Stomach (tissue), 4 donors: ENCODE results near the gene CARF.

ENCODE experiments used
- EP300 ChIP-seq: sonication (generic); formaldehyde crosslinking; IDR thresholded peaks from one replicate; pipeline ENCODE4 v1.6.1; 2017; ENCODE audit warnings: antibody characterized with exemption
- POLR2AphosphoS5 ChIP-seq, 3 donors: sonication (generic); formaldehyde crosslinking; IDR thresholded peaks; one replicate each; pipeline ENCODE4 v1.6.1; 2016; ENCODE audit warnings: antibody characterized with exemption in 3 of 3
- TF ChIP-seq, protein P1 (sequence below), 7 experiments: fragments of 450-650 bp in 4 of 7; fragments of 200-600 bp in 3 of 7; sonication (generic) in 3 of 7; IDR thresholded peaks; one replicate each; pipeline ENCODE4 v1.5.1; 2016 to 2019; ENCODE audit warnings: antibody characterized with exemption in 7 of 7, control low read depth in 2 of 7, mild to moderate bottlenecking in 1 of 7

DNA sequence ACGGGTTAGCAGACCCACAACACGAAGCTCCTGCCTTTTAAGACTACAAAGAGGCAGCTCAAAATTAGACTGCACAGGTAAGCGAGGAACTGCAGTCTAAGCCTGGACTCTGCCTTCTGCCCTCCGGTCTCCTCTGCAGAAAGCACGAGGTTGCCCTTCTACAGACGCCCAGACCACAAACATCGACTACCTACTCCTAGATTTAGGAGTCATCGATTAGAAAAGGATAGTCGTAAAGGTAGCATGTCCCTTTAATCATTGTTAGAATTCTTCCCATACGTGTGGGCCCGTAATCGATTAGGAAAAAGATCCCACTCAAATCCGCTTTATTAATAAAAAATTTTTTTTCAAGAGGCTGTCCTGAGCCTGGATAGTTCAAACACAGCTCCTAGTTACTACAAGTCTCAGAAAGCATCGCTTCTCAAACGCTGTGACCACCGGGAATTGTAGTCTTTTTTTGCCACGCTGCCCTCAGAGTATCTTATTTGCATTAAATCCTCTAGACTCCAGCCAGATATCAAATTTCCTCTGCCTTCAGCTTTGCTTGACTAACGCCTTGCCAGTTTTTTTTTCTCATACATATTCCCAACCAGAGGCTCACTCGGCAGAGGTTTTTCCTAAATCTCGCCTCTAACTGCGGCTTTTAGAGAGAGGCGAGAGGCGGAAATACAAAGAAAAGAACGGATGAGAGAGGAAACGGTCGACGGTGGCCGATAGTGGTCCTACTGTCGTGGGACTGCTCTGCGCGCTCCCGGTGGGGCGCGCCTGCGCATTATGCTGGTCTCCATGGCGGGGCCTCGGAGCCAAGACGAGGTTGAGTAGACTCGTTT lies at the start of gene CARF, which contains the start of gene WDR12:
- TF ChIP-seq, protein P1, sequence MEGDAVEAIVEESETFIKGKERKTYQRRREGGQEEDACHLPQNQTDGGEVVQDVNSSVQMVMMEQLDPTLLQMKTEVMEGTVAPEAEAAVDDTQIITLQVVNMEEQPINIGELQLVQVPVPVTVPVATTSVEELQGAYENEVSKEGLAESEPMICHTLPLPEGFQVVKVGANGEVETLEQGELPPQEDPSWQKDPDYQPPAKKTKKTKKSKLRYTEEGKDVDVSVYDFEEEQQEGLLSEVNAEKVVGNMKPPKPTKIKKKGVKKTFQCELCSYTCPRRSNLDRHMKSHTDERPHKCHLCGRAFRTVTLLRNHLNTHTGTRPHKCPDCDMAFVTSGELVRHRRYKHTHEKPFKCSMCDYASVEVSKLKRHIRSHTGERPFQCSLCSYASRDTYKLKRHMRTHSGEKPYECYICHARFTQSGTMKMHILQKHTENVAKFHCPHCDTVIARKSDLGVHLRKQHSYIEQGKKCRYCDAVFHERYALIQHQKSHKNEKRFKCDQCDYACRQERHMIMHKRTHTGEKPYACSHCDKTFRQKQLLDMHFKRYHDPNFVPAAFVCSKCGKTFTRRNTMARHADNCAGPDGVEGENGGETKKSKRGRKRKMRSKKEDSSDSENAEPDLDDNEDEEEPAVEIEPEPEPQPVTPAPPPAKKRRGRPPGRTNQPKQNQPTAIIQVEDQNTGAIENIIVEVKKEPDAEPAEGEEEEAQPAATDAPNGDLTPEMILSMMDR (IDR thresholded peaks at IDR 0.05) = no peak
- peak; percentile 61 to 91 (median 82) for TF ChIP-seq POLR2AphosphoS5 (IDR thresholded peaks at IDR 0.05)
- TF ChIP-seq EP300 = no peak
